Neutrophil (primary cell): ENCODE results near the gene ZC3H4.

Experiments
- H3K27ac ChIP-seq: fragments of 200-600 bp; sonication (generic); 2 replicates; pipeline ENCODE4 v1.5.1; 2016; ENCODE audit warnings: mild to moderate bottlenecking, moderate library complexity
- H3K27me3 ChIP-seq: fragments of 200-600 bp; sonication (generic); 2 replicates; pipeline ENCODE4 v1.6.0; 2016; ENCODE audit warnings: mild to moderate bottlenecking
- H3K36me3 ChIP-seq: fragments of 200-600 bp; sonication (generic); 2 replicates; pipeline ENCODE4 v1.5.1; 2017
- H3K4me1 ChIP-seq, 2 experiments: fragments of 200-600 bp in 1 of 2; sonication (generic) in 1 of 2; 1 replicate in 1 of 2; 2 replicates in 1 of 2; pipeline versions ENCODE4 v1.5.1 to v1.6.1; 2013 to 2016; ENCODE audit warnings: low read depth in 1 of 2, low read length in 1 of 2, mild to moderate bottlenecking in 1 of 2, moderate library complexity in 1 of 2; ENCODE audit not compliant: control insufficient read depth in 1 of 2, insufficient read depth in 1 of 2
- H3K4me3 ChIP-seq, 2 experiments: fragments of 200-600 bp in 1 of 2; sonication (generic) in 1 of 2; 1 replicate in 1 of 2; 2 replicates in 1 of 2; pipeline ENCODE4 v1.5.1; 2013 to 2016; ENCODE audit warnings: low read depth in 1 of 2, low read length in 1 of 2, mild to moderate bottlenecking in 1 of 2, moderate library complexity in 1 of 2
- H3K9me3 ChIP-seq: fragments of 200-600 bp; sonication (generic); 2 replicates; pipeline ENCODE4 v1.5.1; 2016
- CTCF ChIP-seq: fragments of 200-600 bp; sonication (generic); IDR thresholded peaks from 2 replicates; pipeline ENCODE4 v1.5.1; 2016; ENCODE audit warnings: antibody characterized with exemption

ZC3H4 gene

GRCh38 chr19:47133021-47133471 is 19.5 kb upstream of the ZC3H4 start:
- Histone ChIP-seq H3K27me3 (no peaks in the 10 kb centered on the region), H3K36me3 (no peaks in the 10 kb centered on the region), H3K27ac (no peak overlapping the region), H3K4me1 (peaks cover 6 to 14% of the 10 kb centered on the region in 2 experiments), H3K4me3 (no peak overlapping the region), H3K9me3 (no peaks in the 10 kb centered on the region)
- no peak for TF ChIP-seq CTCF

GRCh38 chr19:47132194-47132852 is 18.7 kb upstream of the ZC3H4 start:
- Histone ChIP-seq H3K4me3 (no peak overlapping the region), H3K27ac (no peak overlapping the region), H3K27me3 (no peaks in the 10 kb centered on the region), H3K36me3 (no peaks in the 10 kb centered on the region), H3K9me3 (no peaks in the 10 kb centered on the region), H3K4me1 (peaks cover 6 to 14% of the 10 kb centered on the region in 2 experiments)
- no peak for TF ChIP-seq CTCF

GRCh38 chr19:47130589-47131227 is 17.1 kb upstream of the ZC3H4 start, which contains the start of gene SAE1:
Gene SAE1 (plus strand): TSS chr19:47130835. CDS start chr19:47130931, 96 bp downstream.
- Histone ChIP-seq H3K4me3 (peak within 1 kb of the TSS; percentile 80 to 91), H3K27me3 (no peaks in the 10 kb centered on the region), H3K27ac (peak within 1 kb of the TSS; percentile 84), H3K4me1 (peaks cover 6 to 14% of the 10 kb centered on the region in 2 experiments), H3K9me3 (no peaks in the 10 kb centered on the region), H3K36me3 (no peaks in the 10 kb centered on the region)
- TF ChIP-seq CTCF: peak; percentile 90

- TF ChIP-seq CTCF: no peak
- Histone ChIP-seq H3K27me3 (no peaks in the 10 kb centered on the region), H3K27ac (peak overlapping the region; percentile 84), H3K4me3 (peak overlapping the region; percentile 80 to 91), H3K36me3 (no peaks in the 10 kb centered on the region), H3K4me1 (peaks cover 6 to 14% of the 10 kb centered on the region in 2 experiments), H3K9me3 (no peaks in the 10 kb centered on the region)
Observed at GRCh38 chr19:47130120-47130588, 16.6 kb upstream of the ZC3H4 start.

- no peaks in the 10 kb centered on the region for H3K9me3 ChIP-seq
Observed at GRCh38 chr19:47129579-47129978, 16.0 kb upstream of the ZC3H4 start.

More at GRCh38 chr19:47129579-47129978, 16.0 kb upstream of the ZC3H4 start:
- Histone ChIP-seq H3K4me1 (peaks cover 6 to 14% of the 10 kb centered on the region in 2 experiments), H3K36me3 (no peaks in the 10 kb centered on the region), H3K4me3 (no peak overlapping the region), H3K27me3 (no peaks in the 10 kb centered on the region), H3K27ac (no peak overlapping the region)
- no peak for TF ChIP-seq CTCF
